Measurements from ENCODE around the gene OR56A3.
"Not testable (repeated sequence)": the region's sequence is repeated elsewhere in the genome, so short reads cannot be mapped to it uniquely, and the experiment has no call there.

The OR56A3 gene

GRCh38 chr11:5941951-5942350, at the start of gene OR56A3:
OR56A3 (plus strand) TSS chr11:5942251; CDS start chr11:5947347, 5,096 bp downstream.
- DNase-seq (ENCODE audit: low read depth in 4 of 4, low spot score in 1 of 4) = no peak

GRCh38 chr11:5892908-5893307, 49.1 kb upstream of the OR56A3 start, which contains the start of gene OR52E5:
OR52E5 (plus strand) TSS chr11:5893208; CDS start chr11:5900777, 7,569 bp downstream.
- no peak for DNase-seq (ENCODE audit: low read depth in 4 of 4, low spot score in 1 of 4)

- no peak for DNase-seq (ENCODE audit: low read depth in 4 of 4, low spot score in 1 of 4)
Observed at GRCh38 chr11:5899534-5899933, 42.5 kb upstream of the OR56A3 start.

- DNase-seq (ENCODE audit: low read depth in 4 of 4, low spot score in 1 of 4) = no peak
Observed at GRCh38 chr11:5910540-5910939, 31.5 kb upstream of the OR56A3 start.

- DNase-seq (ENCODE audit: low read depth in 4 of 4, low spot score in 1 of 4) = peak in 1 of 4 experiments; percentile 14
Observed at GRCh38 chr11:5922749-5923426, 19.2 kb upstream of the OR56A3 start.

GRCh38 chr11:5923427-5923776, 18.6 kb upstream of the OR56A3 start:
- no peak for DNase-seq (ENCODE audit: low read depth in 4 of 4, low spot score in 1 of 4)

GRCh38 chr11:5923794-5924193, 18.3 kb upstream of the OR56A3 start:
- DNase-seq (ENCODE audit: low read depth in 4 of 4, low spot score in 1 of 4) = no peak

GRCh38 chr11:5928271-5928670, 13.8 kb upstream of the OR56A3 start:
- DNase-seq (ENCODE audit: low read depth in 4 of 4, low spot score in 1 of 4) = no peak

GRCh38 chr11:5928811-5929210, 13.2 kb upstream of the OR56A3 start:
- no peak for DNase-seq (ENCODE audit: low read depth in 4 of 4, low spot score in 1 of 4)

- DNase-seq (ENCODE audit: low read depth in 4 of 4, low spot score in 1 of 4) = no peak
Observed at GRCh38 chr11:5929571-5930368, 12.3 kb upstream of the OR56A3 start.

GRCh38 chr11:5930614-5931013, 11.4 kb upstream of the OR56A3 start:
- no peak for DNase-seq (ENCODE audit: low read depth in 4 of 4, low spot score in 1 of 4)

- no peak for DNase-seq (ENCODE audit: low read depth in 4 of 4, low spot score in 1 of 4)
Observed at GRCh38 chr11:5931061-5931460, 11.0 kb upstream of the OR56A3 start.

GRCh38 chr11:5932671-5933070, 9.4 kb upstream of the OR56A3 start:
- no peak for DNase-seq (ENCODE audit: low read depth in 4 of 4, low spot score in 1 of 4)

- DNase-seq (ENCODE audit: low read depth in 4 of 4, low spot score in 1 of 4) = no peak
Observed at GRCh38 chr11:5933116-5933515, 8.9 kb upstream of the OR56A3 start.

GRCh38 chr11:5937868-5938602, 4.0 kb upstream of the OR56A3 start:
- DNase-seq (ENCODE audit: low read depth in 4 of 4, low spot score in 1 of 4) = no peak

GRCh38 chr11:5938603-5938965, 3.5 kb upstream of the OR56A3 start:
- no peak for DNase-seq (ENCODE audit: low read depth in 4 of 4, low spot score in 1 of 4)

GRCh38 chr11:5940748-5941147, 1.3 kb upstream of the OR56A3 start:
- no peak for DNase-seq (ENCODE audit: low read depth in 4 of 4, low spot score in 1 of 4)

- DNase-seq (ENCODE audit: low read depth in 4 of 4, low spot score in 1 of 4) = no peak
Observed at GRCh38 chr11:5955586-5955985, 13.5 kb downstream of the OR56A3 start.

- DNase-seq (ENCODE audit: low read depth in 4 of 4, low spot score in 1 of 4) = not testable (repeated sequence)
Observed at GRCh38 chr11:5960704-5961320, 18.8 kb downstream of the OR56A3 start.

GRCh38 chr11:5966958-5967357, 24.9 kb downstream of the OR56A3 start:
- no peak for DNase-seq (ENCODE audit: low read depth in 4 of 4, low spot score in 1 of 4)

- no peak for DNase-seq (ENCODE audit: low read depth in 4 of 4, low spot score in 1 of 4)
Observed at GRCh38 chr11:5967708-5968107, 25.7 kb downstream of the OR56A3 start.

All from stimulated activated CD4-positive, alpha-beta T cell treated with anti-CD3 and anti-CD28 coated beads, Interleukin-1b, Interleukin-23, amount 100 ng/mL, for 24 hours (primary cell).